Gastrocnemius medialis (tissue), 4 donors: Measurements from ENCODE around the gene CADPS.

Experiments
- CTCF ChIP-seq, 5 experiments: fragments of 450-650 bp in 3 of 5; fragments of 200-600 bp in 2 of 5; sonication (generic) in 2 of 5; IDR thresholded peaks in 4 of 5; conservative IDR thresholded peaks in 1 of 5; 1 replicate in 4 of 5; 2 replicates in 1 of 5; pipeline ENCODE4 v1.5.1; 2016 to 2019; ENCODE audit warnings: antibody characterized with exemption in 5 of 5, mild to moderate bottlenecking in 3 of 5, moderate library complexity in 3 of 5
- POLR2A ChIP-seq, 2 donors: fragments of 450-650 bp; IDR thresholded peaks; one replicate each; pipeline ENCODE4 v1.6.1; 2017; ENCODE audit warnings: antibody characterized with exemption in 2 of 2, mild to moderate bottlenecking in 2 of 2, moderate library complexity in 2 of 2

GRCh38 chr3:62705721-62706120 lies 169.5 kb downstream of the CADPS start:
- TF ChIP-seq CTCF (IDR thresholded peaks at IDR 0.05 in 4 of 5, conservative IDR thresholded peaks at IDR 0.05 in 1 of 5) (no peak), POLR2A (IDR thresholded peaks at IDR 0.05) (no peak)
